IMR-90 (cell line): ENCODE data around the gene GADL1. TPM values are rescaled to one million over a fixed set of nuclear protein-coding genes. Genes with fewer than 3 reads are reported as not detected.

ENCODE experiments used
- ATAC-seq: fragments of 200-7000 bp; cut with Tn5 transposase; 2 replicates; pipeline ENCODE4 v1.9.1; 2020; ENCODE audit warnings: low read depth, mild to moderate bottlenecking, moderate library complexity
- BruUV-seq: library from RNA; stranded (reverse); fragments of 400-500 nt; replicated peaks from 2 replicates; lab custom pipeline; 2021; lab: Mats Ljungman, UMichigan
- CTCF ChIA-PET: fragments of 300-600 bp; formaldehyde crosslinking; extraction: SDS; loops from one replicate; lab custom pipeline; 2021; ENCODE audit warnings: antibody characterized with exemption; lab: Yijun Ruan, JAX
- POLR2A ChIA-PET: fragments of 300-600 bp; sonication (Branson Sonifier 250); formaldehyde crosslinking; loops from one replicate; lab custom pipeline; 2022; ENCODE audit warnings: antibody characterized with exemption; ENCODE audit not compliant: unreplicated experiment; lab: Charles Lee
- DNase-seq: peaks from one replicate; pipeline ENCODE4 v3.0.0; 2013
- H2AFZ ChIP-seq: replicated peaks from 2 replicates; pipeline ENCODE3; 2013; ENCODE audit warnings: low read length, mild to moderate bottlenecking; ENCODE audit not compliant: poor library complexity
- H2AK5ac ChIP-seq: 2 replicates; pipeline ENCODE4 v1.6.1; 2013; ENCODE audit warnings: low read depth, low read length, inconsistent platforms
- H2AK9ac ChIP-seq: replicated peaks from 2 replicates; pipeline ENCODE3; 2013; ENCODE audit warnings: mild to moderate bottlenecking, low read depth, low read length, moderate library complexity; ENCODE audit not compliant: poor library complexity
- H2BK120ac ChIP-seq: 2 replicates; pipeline ENCODE4 v1.6.1; 2013; ENCODE audit warnings: low read depth, low read length, inconsistent platforms
- H2BK15ac ChIP-seq: 3 replicates; pipeline ENCODE4 v1.6.1; 2013; ENCODE audit warnings: low read depth, low read length, inconsistent platforms
- H2BK20ac ChIP-seq: 2 replicates; pipeline ENCODE4 v1.6.1; 2013; ENCODE audit warnings: low read depth, mild to moderate bottlenecking, inconsistent platforms, low read length, moderate library complexity
- H2BK5ac ChIP-seq: 2 replicates; pipeline ENCODE4 v1.6.1; 2013; ENCODE audit warnings: mild to moderate bottlenecking, low read depth, low read length, inconsistent platforms; ENCODE audit not compliant: poor library complexity, severe bottlenecking
- H3K14ac ChIP-seq: replicated peaks from 2 replicates; pipeline ENCODE4 v1.6.1; 2013; ENCODE audit warnings: low read depth, low read length, inconsistent platforms
- H3K18ac ChIP-seq: 2 replicates; pipeline ENCODE4 v1.6.1; 2013; ENCODE audit warnings: low read depth, low read length, control low read depth
- H3K23ac ChIP-seq: 2 replicates; pipeline ENCODE4 v1.6.1; 2013; ENCODE audit warnings: low read depth, low read length, inconsistent platforms
- H3K27ac ChIP-seq: 2 replicates; pipeline ENCODE4 v1.5.1; 2013; ENCODE audit warnings: mild to moderate bottlenecking, control low read depth, low read length; ENCODE audit not compliant: insufficient read depth
- H3K27me3 ChIP-seq: 2 replicates; pipeline ENCODE4 v1.6.1; 2013; ENCODE audit warnings: low read length; ENCODE audit not compliant: control insufficient read depth, insufficient read depth
- H3K36me3 ChIP-seq: 2 replicates; pipeline ENCODE4 v1.6.1; 2013; ENCODE audit warnings: low read length, mixed read lengths; ENCODE audit not compliant: control insufficient read depth, insufficient read depth
- H3K4ac ChIP-seq: 2 replicates; pipeline ENCODE4 v1.6.1; 2013; ENCODE audit warnings: low read depth, low read length, inconsistent platforms
- H3K4me1 ChIP-seq: 2 replicates; pipeline ENCODE4 v1.6.1; 2013; ENCODE audit warnings: low read length, mixed read lengths; ENCODE audit not compliant: control insufficient read depth, insufficient read depth
- H3K4me2 ChIP-seq: 2 replicates; pipeline ENCODE4 v1.6.1; 2013; ENCODE audit warnings: low read depth, mild to moderate bottlenecking, control low read depth, low read length, moderate library complexity
- H3K4me3 ChIP-seq: 2 replicates; pipeline ENCODE4 v1.5.1; 2013; ENCODE audit warnings: low read depth, mild to moderate bottlenecking, control low read depth, low read length, moderate library complexity; ENCODE audit not compliant: insufficient read depth
- H3K56ac ChIP-seq: 2 replicates; pipeline ENCODE4 v1.6.1; 2013; ENCODE audit warnings: low read length, inconsistent platforms; ENCODE audit not compliant: insufficient read depth; ENCODE audit errors: extremely low read depth
- H3K79me1 ChIP-seq, 2 experiments: 2 replicates each; pipeline ENCODE4 v1.6.1; 2013; ENCODE audit warnings: low read length in 2 of 2, inconsistent platforms in 1 of 2, low read depth in 1 of 2
- H3K9ac ChIP-seq: 2 replicates; pipeline ENCODE4 v1.6.1; 2013; ENCODE audit warnings: low read depth, low read length, control low read depth
- H3K9me1 ChIP-seq: 2 replicates; pipeline ENCODE4 v1.6.1; 2013; ENCODE audit warnings: low read length, inconsistent platforms; ENCODE audit not compliant: insufficient read depth
- H3K9me3 ChIP-seq: 2 replicates; pipeline ENCODE4 v1.6.1; 2013; ENCODE audit warnings: low read length; ENCODE audit not compliant: control insufficient read depth, insufficient read depth
- H4K20me1 ChIP-seq: 2 replicates; pipeline ENCODE4 v1.6.1; 2013; ENCODE audit warnings: low read length, inconsistent platforms; ENCODE audit not compliant: insufficient read depth
- H4K5ac ChIP-seq: 2 replicates; pipeline ENCODE4 v1.6.1; 2013; ENCODE audit warnings: mild to moderate bottlenecking, low read depth, low read length, control low read depth
- H4K8ac ChIP-seq, 2 experiments: 2 replicates each; pipeline ENCODE4 v1.6.1; 2013; ENCODE audit warnings: low read depth in 2 of 2, low read length in 2 of 2, control low read depth in 1 of 2, inconsistent platforms in 1 of 2
- H4K91ac ChIP-seq: 2 replicates; pipeline ENCODE4 v1.6.1; 2013; ENCODE audit warnings: low read depth, low read length, inconsistent platforms; ENCODE audit not compliant: insufficient read depth
- BHLHE40 ChIP-seq: fragments of 150-350 bp; IDR thresholded peaks from 2 replicates; pipeline ENCODE4 v1.6.1; 2016; ENCODE audit warnings: mild to moderate bottlenecking, low read depth, low read length
- CEBPB ChIP-seq: IDR thresholded peaks from 2 replicates; pipeline ENCODE4 v1.6.1; 2012; ENCODE audit warnings: low read depth, low read length, improper control_type of control experiment
- CHD1 ChIP-seq: IDR thresholded peaks from 2 replicates; pipeline ENCODE4 v1.6.1; 2012; ENCODE audit warnings: low read depth, low read length, improper control_type of control experiment
- CTCF ChIP-seq: conservative IDR thresholded peaks from 2 replicates; pipeline ENCODE4 v1.5.1; 2012; ENCODE audit warnings: mild to moderate bottlenecking, low read depth, low read length, improper control_type of control experiment
- ELK1 ChIP-seq: fragments of 150-350 bp; IDR thresholded peaks from 2 replicates; pipeline ENCODE4 v1.6.1; 2016; ENCODE audit warnings: low read depth, mild to moderate bottlenecking, low read length, moderate library complexity, borderline replicate concordance
- FOS ChIP-seq: fragments of 150-350 bp; IDR thresholded peaks from 2 replicates; pipeline ENCODE4 v1.6.1; 2016; ENCODE audit warnings: low read depth, low read length
- MAFK ChIP-seq: IDR thresholded peaks from 2 replicates; pipeline ENCODE4 v1.6.1; 2012; ENCODE audit warnings: low read depth, low read length, improper control_type of control experiment
- MAZ ChIP-seq: IDR thresholded peaks from 2 replicates; pipeline ENCODE4 v1.6.1; 2012; ENCODE audit warnings: low read depth, mild to moderate bottlenecking, low read length, improper control_type of control experiment, moderate library complexity, borderline replicate concordance
- MXI1 ChIP-seq: IDR thresholded peaks from 2 replicates; pipeline ENCODE4 v1.6.1; 2012; ENCODE audit warnings: low read depth, mild to moderate bottlenecking, low read length, moderate library complexity, borderline replicate concordance
- NFE2L2 ChIP-seq: fragments of 150-350 bp; IDR thresholded peaks from 2 replicates; pipeline ENCODE4 v1.6.1; 2016; ENCODE audit warnings: low read depth, mild to moderate bottlenecking, low read length
- POLR2A ChIP-seq: IDR thresholded peaks from 2 replicates; pipeline ENCODE4 v1.6.1; 2012; ENCODE audit warnings: mild to moderate bottlenecking, low read depth, low read length
- RAD21 ChIP-seq: IDR thresholded peaks from 2 replicates; pipeline ENCODE4 v1.6.1; 2012; ENCODE audit warnings: low read length, improper control_type of control experiment
- RCOR1 ChIP-seq: IDR thresholded peaks from 2 replicates; pipeline ENCODE4 v1.6.1; 2012; ENCODE audit warnings: mild to moderate bottlenecking, low read length, improper control_type of control experiment; ENCODE audit not compliant: insufficient replicate concordance
- RFX5 ChIP-seq: IDR thresholded peaks from 2 replicates; pipeline ENCODE4 v1.8.0; 2012; ENCODE audit warnings: low read depth, mild to moderate bottlenecking, low read length, moderate library complexity
- SMC3 ChIP-seq: fragments of 150-350 bp; IDR thresholded peaks from 2 replicates; pipeline ENCODE4 v1.6.1; 2016; ENCODE audit warnings: low read depth, mild to moderate bottlenecking, antibody characterized with exemption, low read length, moderate library complexity
- WGBS, 2 experiments: methylation state at CpG; one replicate each; pipeline versions ENCODE4 v1.1.5 to v1.1.7; 2013; ENCODE audit warnings: missing lambda C conversion rate in 2 of 2; ENCODE audit not compliant: insufficient read length in 1 of 2; ENCODE audit errors: extremely low coverage in 2 of 2; 5-methylcytosine and 5-hydroxymethylcytosine counted together
- dilution Hi-C: fragments of 300-500 bp; cut with HindIII; formaldehyde crosslinking; loops from one replicate; pipeline ENCODE4 v1.14.3; 2018; ENCODE audit warnings: low sequenced_read_pairs; ENCODE audit not compliant: unreplicated experiment
- in situ Hi-C: fragments of 300-500 bp; cut with MboI; formaldehyde crosslinking; loops from 3 replicates; pipeline ENCODE4 v1.14.3; 2019; ENCODE audit warnings: low sequenced_read_pairs, inconsistent platforms, mixed read lengths
- intact Hi-C: fragments of 100-400 bp; cut with micrococcal nuclease; formaldehyde crosslinking; loops from 2 replicates; pipeline ENCODE4 v1.10.0; 2022
- polyA plus RNA-seq, 3 experiments: library from polyadenylated mRNA; depleted of rRNA; stranded (reverse); fragments of >200 nt; gene quantifications; 2 replicates each; pipeline ENCODE4 v1.2.3, GENCODE V29; 2012; ENCODE audit warnings: low replicate concordance in 1 of 3
- total RNA-seq: library from RNA; depleted of rRNA; stranded (reverse); fragments of >200 nt; gene quantifications from 2 replicates; pipeline ENCODE4 v1.2.3, GENCODE V29; 2012
- TF ChIP-seq, protein P1 (sequence below): fragments of 150-350 bp; IDR thresholded peaks from 2 replicates; pipeline ENCODE4 v1.6.1; 2017; ENCODE audit warnings: mild to moderate bottlenecking, antibody characterized with exemption, low read length, low read depth

Gene GADL1
- total and polyA plus RNA-seq, 2 of the 4 experiments (the other 2 are of a cell fraction): not detected

GRCh38 chr3:30775040-30775439 is 119.4 kb downstream of the GADL1 start:
- no peak overlapping the region for H4K91ac ChIP-seq

More at GRCh38 chr3:30775040-30775439, 119.4 kb downstream of the GADL1 start:
- Histone ChIP-seq H3K9ac (no peak overlapping the region), H2BK5ac (no peak overlapping the region), H3K4me3 (no peak overlapping the region), H4K20me1 (no peaks in the 10 kb centered on the region), H2AFZ (no peak overlapping the region), H2BK15ac (no peak overlapping the region), H3K9me1 (no peaks in the 10 kb centered on the region; the same call in 1 of the 2 replicates), H3K18ac (no peak overlapping the region), H3K14ac (no peak overlapping the region), H4K5ac (no peak overlapping the region), H3K27me3 (peaks cover 2% of the 10 kb centered on the region), H3K4me2 (no peak overlapping the region), H2BK120ac (no peak overlapping the region), H3K27ac (no peak overlapping the region), H2AK5ac (no peak overlapping the region), H3K4me1 (0 out of 2 replicates have a peak, but pooled peaks cover 2% of the 10 kb centered on the region), H2AK9ac (no peak overlapping the region), H3K4ac (no peak overlapping the region), H3K23ac (no peak overlapping the region), H3K79me1 (no peaks in the 10 kb centered on the region), H4K8ac (no peak overlapping the region), H3K56ac (no peak overlapping the region), H3K36me3 (no peaks in the 10 kb centered on the region), H2BK20ac (no peak overlapping the region), H3K9me3 (no peaks in the 10 kb centered on the region)
- ChIA-PET CTCF (no interaction called here), POLR2A (no interaction called here)
- 56% methylated on average over 3 of the region's 10 CpGs; no CpG with 5 or more reads in 1 of the 2 experiments for WGBS, 2 experiments
- DNase-seq: no peak
- dilution Hi-C loops: no loop called here
- no peak for ATAC-seq
- in situ Hi-C loops: loop anchor here (25.0 kb wide), 1 partner anchor 987 kb away; no protein-coding TSS in a partner anchor
- no peak for TF ChIP-seq CEBPB
- TF ChIP-seq MAZ: no peak
- no peak for TF ChIP-seq RFX5
- no peak for TF ChIP-seq FOS
- no peak for TF ChIP-seq SMC3
- no peak for TF ChIP-seq ELK1
- TF ChIP-seq NFE2L2: no peak
- no peak for TF ChIP-seq MXI1
- TF ChIP-seq CTCF: no peak
- TF ChIP-seq RAD21: no peak
- no peak for TF ChIP-seq CHD1
- TF ChIP-seq, protein P1, sequence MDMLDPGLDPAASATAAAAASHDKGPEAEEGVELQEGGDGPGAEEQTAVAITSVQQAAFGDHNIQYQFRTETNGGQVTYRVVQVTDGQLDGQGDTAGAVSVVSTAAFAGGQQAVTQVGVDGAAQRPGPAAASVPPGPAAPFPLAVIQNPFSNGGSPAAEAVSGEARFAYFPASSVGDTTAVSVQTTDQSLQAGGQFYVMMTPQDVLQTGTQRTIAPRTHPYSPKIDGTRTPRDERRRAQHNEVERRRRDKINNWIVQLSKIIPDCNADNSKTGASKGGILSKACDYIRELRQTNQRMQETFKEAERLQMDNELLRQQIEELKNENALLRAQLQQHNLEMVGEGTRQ: no peak
- no peak for TF ChIP-seq RCOR1
- no peak for TF ChIP-seq POLR2A
- no peak for TF ChIP-seq MAFK
- no peak for TF ChIP-seq BHLHE40
- intact Hi-C loops: loop anchor here (5.0 kb wide), 1 partner anchor 987 kb away; no protein-coding TSS in a partner anchor
- no TSS peak for BruUV-seq
